Erythroblast (primary cell): ENCODE measurements around the gene SYS1.

Experiments used
- DNase-seq, 2 experiments: peaks; one replicate each; lab custom pipeline; 2025; lab: John Stamatoyannopoulos, UW
- GATA1 ChIP-seq: IDR thresholded peaks from 2 replicates; pipeline ENCODE4 v1.6.1; 2011; ENCODE audit warnings: low read depth, mild to moderate bottlenecking, control low read depth, low read length, moderate library complexity
- POLR2A ChIP-seq: IDR thresholded peaks from 2 replicates; pipeline ENCODE4 v1.6.1; 2011; ENCODE audit warnings: mild to moderate bottlenecking, low read length

The SYS1 gene

DNA sequence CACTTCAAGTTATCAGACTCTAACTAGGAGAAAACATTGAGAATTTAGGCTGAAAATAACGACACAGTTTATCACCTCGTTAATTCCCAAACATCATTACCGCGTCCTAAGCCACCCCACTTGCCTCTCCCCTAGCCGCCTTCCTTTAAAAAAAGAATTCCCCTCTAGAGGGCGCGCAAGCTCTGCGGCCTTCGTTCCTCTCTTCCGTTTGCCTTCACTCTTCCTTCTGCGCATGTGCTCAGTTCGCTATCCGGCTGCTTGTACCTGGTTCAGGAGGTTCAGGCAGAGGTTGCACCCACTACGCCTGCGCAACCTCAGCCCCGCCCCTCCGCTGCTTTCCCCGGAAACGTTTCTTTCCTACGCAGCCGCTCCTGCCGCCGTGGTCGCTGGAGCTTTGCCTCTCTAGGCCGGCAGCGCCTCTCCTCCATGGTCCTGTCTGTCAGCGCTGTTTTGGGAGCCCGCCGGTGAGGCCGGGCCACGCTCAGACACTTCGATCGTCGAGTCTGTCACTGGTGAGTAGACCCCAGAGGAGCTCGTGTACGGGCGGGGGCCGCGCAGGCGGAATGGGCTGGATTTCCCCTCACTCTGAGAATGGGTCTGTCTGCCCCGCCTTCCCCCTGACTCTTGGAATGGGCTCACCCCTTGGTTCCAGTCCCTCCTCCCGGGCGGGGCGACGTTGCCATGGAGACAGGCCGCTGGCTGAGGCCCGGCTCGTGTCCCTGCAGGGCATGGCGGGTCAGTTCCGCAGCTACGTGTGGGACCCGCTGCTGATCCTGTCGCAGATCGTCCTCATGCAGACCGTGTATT, at the start of gene SYS1:
SYS1 (plus strand) TSS at position 353 of the 807 bp plus-strand sequence; CDS start at position 729, 376 bp downstream.
- peak; percentile 83 for TF ChIP-seq POLR2A
- no peak for TF ChIP-seq GATA1
- peak; percentile 99 to 100 for DNase-seq

DNA sequence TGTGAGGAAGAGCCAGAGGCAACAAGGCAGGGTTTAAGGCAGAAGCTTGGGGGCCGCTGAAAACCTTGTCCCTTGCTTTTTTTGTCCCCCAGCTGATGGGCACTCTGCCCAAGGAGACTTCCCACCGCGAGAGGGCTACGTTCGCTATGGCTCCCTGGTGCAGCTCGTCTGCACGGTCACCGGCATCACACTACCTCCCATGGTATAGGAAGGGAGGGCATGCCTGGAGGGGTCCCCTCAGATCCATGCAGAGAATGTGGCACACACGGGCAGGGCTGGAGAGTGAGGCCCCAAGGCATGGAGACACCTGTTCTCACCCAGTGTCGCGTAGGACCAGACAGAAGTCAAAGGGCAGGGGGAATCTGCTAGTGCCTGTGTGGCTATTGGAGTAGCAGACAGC, 49.0 kb upstream of the SYS1 start:
- no peak for DNase-seq
- no peak for TF ChIP-seq POLR2A
- TF ChIP-seq GATA1 = no peak

DNA sequence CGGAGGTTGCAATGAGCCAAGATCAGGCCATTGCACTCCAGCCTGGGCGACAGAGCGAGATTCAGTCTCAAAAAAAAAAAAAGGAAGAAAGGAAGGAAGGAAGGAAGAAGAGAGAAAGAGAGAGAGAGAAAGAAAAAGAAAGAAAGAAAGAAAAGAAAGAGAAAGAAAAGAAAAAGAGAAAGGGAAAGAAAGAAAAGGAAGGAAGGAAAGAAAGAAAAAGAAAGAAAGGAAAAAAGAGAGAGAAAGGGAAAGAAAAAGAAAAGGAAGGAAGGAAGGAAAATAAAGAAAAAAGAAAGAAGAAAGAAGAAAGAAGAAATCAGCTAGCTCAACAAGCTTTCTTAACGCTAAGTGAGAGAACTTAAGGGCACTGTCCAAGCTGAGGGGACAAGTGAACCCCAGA, 47.3 kb upstream of the SYS1 start:
- DNase-seq = no peak
- TF ChIP-seq GATA1 = no peak
- TF ChIP-seq POLR2A = no peak

DNA sequence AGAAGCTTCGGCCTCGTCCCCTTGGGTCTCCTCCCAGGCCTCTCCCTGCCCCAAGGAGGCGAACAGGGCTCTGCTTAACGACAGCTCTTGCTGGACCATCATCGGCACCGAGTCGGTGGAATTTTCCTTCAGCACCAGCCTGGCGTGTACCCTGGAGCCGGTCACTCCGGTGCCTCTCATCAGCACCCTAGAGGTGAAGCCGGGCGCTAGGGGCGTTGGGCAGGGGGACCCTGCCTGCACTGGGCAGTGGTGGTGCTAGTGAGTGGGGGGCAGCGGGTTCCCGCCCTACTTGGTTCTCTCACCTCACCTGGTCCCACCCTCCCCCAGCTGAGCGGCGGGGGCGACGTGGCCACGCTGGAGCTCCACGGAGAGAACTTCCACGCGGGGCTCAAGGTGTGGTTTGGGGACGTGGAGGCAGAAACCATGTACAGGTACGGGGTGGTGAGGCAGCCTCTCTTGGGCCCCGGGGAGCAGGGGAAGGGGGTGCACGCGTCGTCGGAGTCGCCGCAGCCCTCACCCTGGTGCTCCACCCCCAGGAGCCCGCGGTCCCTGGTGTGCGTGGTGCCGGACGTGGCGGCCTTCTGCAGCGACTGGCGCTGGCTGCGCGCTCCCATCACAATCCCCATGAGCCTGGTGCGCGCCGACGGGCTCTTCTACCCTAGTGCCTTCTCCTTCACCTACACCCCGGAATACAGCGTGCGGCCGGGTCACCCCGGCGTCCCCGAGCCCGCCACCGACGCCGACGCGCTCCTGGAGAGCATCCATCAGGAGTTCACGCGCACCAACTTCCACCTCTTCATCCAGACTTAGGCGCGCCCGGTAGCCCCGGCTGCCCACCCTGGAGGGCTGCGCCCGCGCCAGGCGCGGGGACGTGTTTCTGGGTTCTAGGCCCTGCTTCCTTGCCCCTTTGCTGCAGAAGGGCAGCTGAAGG, 46.5 kb upstream of the SYS1 start:
- TF ChIP-seq GATA1 (no peak), POLR2A (no peak)
- DNase-seq = no peak

DNA sequence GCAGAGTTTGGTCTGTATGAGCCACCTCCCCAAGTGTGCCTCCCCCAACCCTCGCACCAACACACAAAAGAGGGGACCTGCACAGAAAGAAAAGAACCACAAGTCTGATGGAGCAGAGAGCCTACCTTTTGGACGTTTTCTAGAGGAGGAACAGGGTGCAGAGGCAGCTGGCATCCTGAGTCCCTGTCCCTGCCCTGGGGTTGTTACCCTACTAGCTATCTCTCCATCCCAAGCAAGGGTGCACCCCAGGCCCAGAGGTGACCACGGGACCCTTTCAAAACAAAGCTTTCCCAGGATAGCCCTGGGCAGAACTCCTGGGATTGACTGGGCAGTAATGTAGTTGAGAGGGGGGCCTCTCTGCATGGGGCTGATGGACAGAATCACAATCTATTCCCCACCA, 45.1 kb upstream of the SYS1 start:
- no peak for TF ChIP-seq POLR2A
- no peak for TF ChIP-seq GATA1
- no peak for DNase-seq

DNA sequence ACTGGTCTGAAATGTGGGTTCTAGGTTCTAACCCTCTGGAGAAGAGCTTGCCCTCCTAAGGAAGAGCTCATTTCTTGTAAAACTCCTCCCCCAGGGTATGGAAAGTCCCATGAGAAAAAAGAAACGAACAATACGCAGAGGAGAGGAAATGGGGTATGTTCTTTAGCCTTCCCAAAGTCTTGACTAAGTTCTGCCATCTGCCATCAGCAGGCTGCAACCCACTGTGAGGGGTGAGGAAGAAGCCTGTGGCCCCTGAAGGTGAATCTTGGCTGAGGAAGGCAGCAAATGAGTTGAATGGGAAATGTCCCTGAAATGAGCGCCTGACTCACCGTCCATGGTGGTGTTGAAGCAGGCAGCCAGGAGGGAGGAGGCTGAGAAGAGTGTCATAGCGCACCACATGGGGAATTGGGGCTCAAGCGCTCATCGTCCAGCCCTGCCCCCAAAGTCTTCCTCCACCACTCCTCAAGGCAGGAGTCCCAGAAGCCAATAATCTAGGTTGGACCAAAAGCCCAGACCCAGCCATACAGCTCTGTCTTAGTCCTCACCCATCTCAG, 44.5 kb upstream of the SYS1 start:
- no peak for DNase-seq
- TF ChIP-seq POLR2A (no peak), GATA1 (no peak)

DNA sequence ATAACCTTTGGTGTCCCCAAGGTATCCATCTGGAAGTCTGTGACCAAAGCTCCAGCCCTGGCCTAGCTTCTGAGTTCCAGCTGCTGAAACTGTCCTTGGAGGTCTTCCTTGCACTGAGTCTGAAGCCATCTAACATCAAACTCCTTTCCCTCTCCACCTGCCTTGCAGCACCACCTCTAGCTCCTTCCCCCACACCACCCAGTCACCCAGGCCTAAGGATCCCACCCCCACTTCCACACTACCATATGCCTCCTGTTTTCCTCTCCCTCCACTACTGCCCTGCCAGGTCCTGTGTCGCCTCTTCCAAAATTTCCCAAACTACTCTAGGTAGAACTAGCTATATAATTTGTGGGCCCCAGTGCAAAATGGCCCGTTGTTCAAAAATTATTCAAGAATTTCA, 44.0 kb upstream of the SYS1 start:
- TF ChIP-seq POLR2A = no peak
- no peak for TF ChIP-seq GATA1
- DNase-seq = no peak

DNA sequence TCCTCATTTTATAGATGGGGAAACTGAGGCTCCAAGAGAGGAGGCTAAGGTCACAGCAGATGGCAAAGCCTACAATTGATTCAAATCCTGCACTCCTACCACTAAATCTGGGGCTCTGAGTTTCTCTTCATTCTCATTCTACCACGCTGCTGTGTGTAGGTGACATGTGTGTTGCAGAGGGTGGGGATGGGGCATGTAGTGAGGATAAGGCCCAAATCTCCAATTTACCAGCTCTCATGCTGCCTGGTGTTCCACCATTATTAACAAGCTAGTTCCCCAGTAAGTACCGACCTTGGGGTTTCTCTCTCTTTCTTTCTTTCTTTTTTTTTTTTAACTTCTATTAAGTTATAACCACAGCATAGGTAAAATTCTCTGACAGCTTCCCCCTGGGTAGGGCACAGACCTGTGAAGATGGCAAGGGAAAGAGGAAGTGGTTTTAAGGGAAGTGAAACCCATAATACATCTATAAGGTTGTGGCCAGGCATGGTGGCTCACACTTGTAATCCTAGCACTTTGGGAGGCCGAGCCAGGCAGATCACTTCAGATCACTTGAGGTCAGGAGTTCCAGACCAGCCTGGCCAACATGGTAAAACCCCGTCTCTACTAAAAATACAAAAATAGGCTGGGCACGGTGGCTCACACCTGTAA, 41.9 kb upstream of the SYS1 start:
- TF ChIP-seq GATA1 = no peak
- no peak for TF ChIP-seq POLR2A
- no peak for DNase-seq

DNA sequence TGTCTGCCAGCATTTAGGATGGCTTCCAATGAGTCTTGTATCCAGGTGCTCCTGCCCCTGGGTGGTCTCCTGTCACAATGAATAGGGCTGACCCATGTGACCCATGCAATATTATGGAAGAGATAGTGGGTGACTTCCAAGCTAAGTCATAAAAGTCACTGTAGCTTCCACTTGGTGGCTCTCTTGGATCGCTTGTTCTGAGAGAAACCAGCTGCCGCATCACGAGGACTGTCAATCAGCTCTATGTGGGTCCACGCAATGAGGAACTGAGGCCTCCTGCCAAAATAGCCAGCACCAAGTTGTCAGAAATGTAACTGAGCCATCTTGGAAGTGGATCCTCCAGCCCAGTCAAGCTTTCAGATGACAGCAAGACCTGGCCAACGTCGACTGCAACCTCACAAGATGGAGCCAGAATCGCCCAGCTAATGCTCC, 40.0 kb upstream of the SYS1 start:
- DNase-seq = peak; percentile 68 to 70
- TF ChIP-seq POLR2A (no peak), GATA1 (no peak)

DNA sequence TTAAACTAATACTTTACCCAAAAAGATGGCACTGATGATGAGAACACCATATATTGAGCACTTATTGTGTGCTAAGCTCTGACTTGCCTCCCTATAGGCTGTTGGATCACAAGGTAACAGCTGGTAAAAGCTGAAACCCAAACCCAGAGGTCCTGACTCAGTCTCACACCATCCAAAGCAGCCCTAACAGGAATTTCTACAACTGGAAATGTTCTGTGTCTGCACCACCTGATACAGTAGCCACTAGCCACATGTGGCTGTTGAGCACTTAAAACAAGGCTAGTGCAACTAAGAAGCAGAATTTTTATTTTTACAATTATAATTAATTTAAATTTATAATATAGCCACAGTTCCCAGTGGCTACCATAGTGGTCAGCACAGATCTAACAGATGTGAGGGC, 39.2 kb upstream of the SYS1 start:
- no peak for DNase-seq
- no peak for TF ChIP-seq POLR2A
- no peak for TF ChIP-seq GATA1

DNA sequence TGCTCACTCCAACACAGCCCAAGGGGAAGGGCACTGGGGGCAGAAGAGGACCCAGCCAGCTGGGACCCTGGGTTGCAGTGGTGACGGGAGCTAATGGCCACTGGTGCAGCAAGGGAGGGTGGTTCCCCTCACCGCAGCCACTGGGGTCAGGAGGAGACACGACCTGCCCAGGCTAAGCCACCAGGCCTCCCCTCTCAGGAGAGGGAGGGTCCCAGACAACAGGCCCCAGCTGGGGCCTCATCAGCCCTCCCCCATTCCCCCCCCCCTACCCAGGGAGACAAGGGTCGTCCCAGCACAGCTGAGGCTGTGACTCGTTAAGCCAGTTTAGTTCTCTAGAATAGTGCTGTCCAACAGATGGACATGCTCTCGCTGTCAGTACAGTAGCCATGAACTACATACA, 37.6 kb upstream of the SYS1 start:
- TF ChIP-seq GATA1 (no peak), POLR2A (no peak)
- no peak for DNase-seq

DNA sequence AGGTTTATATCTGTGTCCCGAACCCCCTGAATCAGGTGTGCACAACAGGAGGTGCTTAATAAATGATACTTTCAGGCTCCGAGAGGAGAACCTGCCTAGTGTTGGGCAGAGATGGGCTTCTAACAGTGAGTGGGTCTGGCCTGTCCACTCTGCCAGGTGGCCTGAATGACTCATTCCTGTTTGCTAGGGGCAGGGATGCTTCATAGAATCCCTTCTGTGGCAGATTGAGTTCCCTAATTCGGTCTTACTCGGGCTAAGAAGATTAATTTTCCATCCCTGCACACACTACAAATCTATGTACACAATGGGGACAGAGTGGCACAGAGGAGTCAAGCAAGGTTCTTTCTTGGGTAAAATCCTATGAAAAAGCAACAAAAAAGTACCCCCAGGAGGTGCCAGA, 34.5 kb upstream of the SYS1 start:
- TF ChIP-seq GATA1 (no peak), POLR2A (no peak)

DNA sequence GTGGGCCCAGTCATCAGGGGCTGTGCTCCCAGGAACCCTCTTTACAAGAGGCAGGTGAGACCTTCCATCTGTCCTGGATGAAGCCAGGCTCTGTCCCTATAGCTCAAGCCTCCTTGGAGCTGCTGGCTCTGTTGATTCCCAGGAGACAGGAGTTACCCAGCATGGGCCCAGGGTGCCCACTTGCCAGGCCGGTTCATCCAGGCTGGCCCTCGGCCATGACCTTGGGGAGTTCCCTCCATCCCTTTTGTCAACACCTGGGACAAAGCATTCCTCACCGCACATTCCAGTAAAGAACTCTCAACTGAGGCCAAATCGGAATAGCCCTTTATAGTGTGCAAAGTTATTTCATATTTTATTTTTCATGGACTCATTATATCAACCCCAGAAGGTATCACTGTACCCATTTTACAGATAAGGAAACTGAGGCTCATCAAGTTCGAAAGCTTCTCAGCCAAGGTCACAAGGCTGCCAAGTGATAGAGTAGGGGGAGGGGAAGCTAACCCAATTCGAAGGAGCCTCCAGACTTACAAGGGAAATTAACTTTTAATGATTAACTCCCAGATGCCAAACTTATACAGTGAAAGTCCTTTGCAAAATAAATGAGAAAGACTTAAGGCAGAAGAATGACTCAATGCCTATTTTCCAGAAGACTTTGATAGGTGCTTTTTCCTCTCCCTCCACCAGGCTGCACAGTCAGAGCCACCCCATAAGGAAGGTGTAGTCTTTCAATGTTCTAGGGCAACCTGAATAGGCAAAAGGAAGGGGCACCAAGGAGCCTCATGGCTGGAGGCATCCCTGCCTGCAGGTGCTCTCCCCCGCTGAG, 33.2 kb upstream of the SYS1 start:
- no peak for DNase-seq
- TF ChIP-seq POLR2A (no peak), GATA1 (no peak)

More for the DNA sequence above, 34.5 kb upstream of the SYS1 start:
- no peak for DNase-seq
